Gastroesophageal sphincter (tissue), 4 donors: ENCODE results near the gene SLC2A13. TPM values are rescaled to one million over a fixed set of nuclear protein-coding genes. Genes with fewer than 3 reads are reported as not detected.
A peak's percentile ranks its signal among the peaks of the same experiment; 100 is the strongest.
"Not testable (repeated sequence)": the region's sequence is repeated elsewhere in the genome, so short reads cannot be mapped to it uniquely, and the experiment has no call there.

Experiments used
- ATAC-seq: fragments of 150-250 bp; one replicate; pipeline ENCODE4 v1.9.1; 2016; ENCODE audit warnings: mild to moderate bottlenecking, moderate library complexity
- H3K27ac ChIP-seq, 4 donors: fragments of 200-600 bp; sonication (generic) in 3 of 4; 1 replicate in 3 of 4; 2 replicates in 1 of 4; pipeline ENCODE4 v1.5.1; 2016 to 2019
- H3K27me3 ChIP-seq: fragments of 200-600 bp; sonication (generic); one replicate; pipeline ENCODE4 v1.5.1; 2019
- H3K36me3 ChIP-seq, 2 donors: fragments of 200-600 bp; sonication (generic); one replicate each; pipeline ENCODE4 v1.5.1; 2019; ENCODE audit warnings: control low read depth in 1 of 2
- H3K4me1 ChIP-seq, 3 donors: fragments of 200-600 bp; sonication (generic); 1 replicate in 2 of 3; 2 replicates in 1 of 3; pipeline ENCODE4 v1.5.1; 2016 to 2019; ENCODE audit warnings: control low read depth in 2 of 3
- H3K4me3 ChIP-seq, 2 donors: fragments of 200-600 bp; sonication (generic); one replicate each; pipeline ENCODE4 v1.5.1; 2019; ENCODE audit warnings: mild to moderate bottlenecking in 1 of 2, moderate library complexity in 1 of 2
- H3K9me3 ChIP-seq, 3 donors: fragments of 200-600 bp; sonication (generic); one replicate each; pipeline ENCODE4 v1.5.1; 2017 to 2019; ENCODE audit warnings: control low read depth in 2 of 3
- EP300 ChIP-seq: sonication (generic); formaldehyde crosslinking; IDR thresholded peaks from one replicate; pipeline ENCODE4 v1.6.1; 2017; ENCODE audit warnings: antibody characterized with exemption, mild to moderate bottlenecking
- POLR2A ChIP-seq, 2 donors: fragments of 450-650 bp; IDR thresholded peaks; one replicate each; pipeline ENCODE4 v1.6.1; 2017; ENCODE audit warnings: antibody characterized with exemption in 2 of 2, mild to moderate bottlenecking in 2 of 2, moderate library complexity in 1 of 2
- POLR2AphosphoS5 ChIP-seq: sonication (generic); formaldehyde crosslinking; IDR thresholded peaks from one replicate; pipeline ENCODE4 v1.6.1; 2017; ENCODE audit warnings: antibody characterized with exemption
- WGBS, 2 donors: methylation state at CpG; one replicate each; pipeline ENCODE4 v1.1.5; 2018; ENCODE audit warnings: low coverage in 1 of 2; 5-methylcytosine and 5-hydroxymethylcytosine counted together
- total RNA-seq, 4 donors: library from RNA; depleted of rRNA; stranded (reverse); fragments of >200 nt; gene quantifications; one replicate each; pipeline ENCODE4 v1.1.0, GENCODE V29; 2016
- TF ChIP-seq, protein P1 (sequence below), 4 experiments: fragments of 200-600 bp in 2 of 4; fragments of 450-650 bp in 2 of 4; sonication (generic) in 1 of 4; IDR thresholded peaks; one replicate each; pipeline ENCODE4 v1.5.1; 2017 to 2019; ENCODE audit warnings: antibody characterized with exemption in 4 of 4, mild to moderate bottlenecking in 2 of 4, moderate library complexity in 2 of 4

Gene SLC2A13
- total RNA-seq, 4 donors from 2014 or later = 20.4 to 38.3 (median 22.3) TPM

GRCh38 chr12:40056373-40056772 lies 49.5 kb downstream of the SLC2A13 start:
- peak overlapping the region in 3 of 4 donors; percentile 1 to 74 (median 29) for H3K27ac ChIP-seq
- TF ChIP-seq, protein P1, sequence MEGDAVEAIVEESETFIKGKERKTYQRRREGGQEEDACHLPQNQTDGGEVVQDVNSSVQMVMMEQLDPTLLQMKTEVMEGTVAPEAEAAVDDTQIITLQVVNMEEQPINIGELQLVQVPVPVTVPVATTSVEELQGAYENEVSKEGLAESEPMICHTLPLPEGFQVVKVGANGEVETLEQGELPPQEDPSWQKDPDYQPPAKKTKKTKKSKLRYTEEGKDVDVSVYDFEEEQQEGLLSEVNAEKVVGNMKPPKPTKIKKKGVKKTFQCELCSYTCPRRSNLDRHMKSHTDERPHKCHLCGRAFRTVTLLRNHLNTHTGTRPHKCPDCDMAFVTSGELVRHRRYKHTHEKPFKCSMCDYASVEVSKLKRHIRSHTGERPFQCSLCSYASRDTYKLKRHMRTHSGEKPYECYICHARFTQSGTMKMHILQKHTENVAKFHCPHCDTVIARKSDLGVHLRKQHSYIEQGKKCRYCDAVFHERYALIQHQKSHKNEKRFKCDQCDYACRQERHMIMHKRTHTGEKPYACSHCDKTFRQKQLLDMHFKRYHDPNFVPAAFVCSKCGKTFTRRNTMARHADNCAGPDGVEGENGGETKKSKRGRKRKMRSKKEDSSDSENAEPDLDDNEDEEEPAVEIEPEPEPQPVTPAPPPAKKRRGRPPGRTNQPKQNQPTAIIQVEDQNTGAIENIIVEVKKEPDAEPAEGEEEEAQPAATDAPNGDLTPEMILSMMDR (IDR thresholded peaks at IDR 0.05) = no peak
- TF ChIP-seq POLR2AphosphoS5 (no peak), POLR2A (IDR thresholded peaks at IDR 0.05) (no peak), EP300 (no peak)
- ATAC-seq = no peak
- H3K27me3 ChIP-seq = no peaks in the 10 kb centered on the region
- peaks cover under 1 to 74% (median 5%) of the 10 kb centered on the region in 3 donors for H3K4me1 ChIP-seq
- no peaks in the 10 kb centered on the region for H3K36me3 ChIP-seq
- no peak overlapping the region for H3K4me3 ChIP-seq
- no peaks in the 10 kb centered on the region for H3K9me3 ChIP-seq
- 67 to 78% methylated on average over 1 of the region's 1 CpG for WGBS, 2 donors

DNA sequence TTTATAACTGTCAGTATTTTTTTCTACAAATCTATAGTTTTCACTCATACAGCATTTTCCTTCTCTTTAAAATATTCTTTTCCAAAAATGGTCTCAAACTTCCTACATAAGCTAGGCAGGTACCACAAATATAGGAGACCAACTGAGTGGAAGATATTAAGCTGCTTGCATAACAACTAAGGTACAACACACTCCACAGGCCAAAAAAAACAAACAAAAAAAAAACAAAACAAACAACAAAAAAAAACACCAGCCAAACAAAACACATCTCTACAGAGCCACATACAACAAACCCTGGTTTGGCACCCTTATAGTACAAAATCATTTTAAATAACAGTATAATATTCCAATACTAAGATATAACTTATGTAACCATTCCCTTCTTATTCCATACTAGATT lies 50.1 kb downstream of the SLC2A13 start:
- TF ChIP-seq, protein P1 (IDR thresholded peaks at IDR 0.05) = no peak
- TF ChIP-seq POLR2A (IDR thresholded peaks at IDR 0.05) = no peak
- TF ChIP-seq POLR2AphosphoS5 = no peak
- TF ChIP-seq EP300 = no peak
- no peaks in the 10 kb centered on the region for H3K27me3 ChIP-seq
- H3K36me3 ChIP-seq = no peaks in the 10 kb centered on the region
- no peak for ATAC-seq
- H3K4me1 ChIP-seq = peaks cover 0 to 69% (median 5%) of the 10 kb centered on the region in 3 donors
- H3K27ac ChIP-seq = peak overlapping the region in 3 of 4 donors; percentile 29 to 74 (median 69)
- no peak overlapping the region for H3K4me3 ChIP-seq
- H3K9me3 ChIP-seq = no peaks in the 10 kb centered on the region

DNA sequence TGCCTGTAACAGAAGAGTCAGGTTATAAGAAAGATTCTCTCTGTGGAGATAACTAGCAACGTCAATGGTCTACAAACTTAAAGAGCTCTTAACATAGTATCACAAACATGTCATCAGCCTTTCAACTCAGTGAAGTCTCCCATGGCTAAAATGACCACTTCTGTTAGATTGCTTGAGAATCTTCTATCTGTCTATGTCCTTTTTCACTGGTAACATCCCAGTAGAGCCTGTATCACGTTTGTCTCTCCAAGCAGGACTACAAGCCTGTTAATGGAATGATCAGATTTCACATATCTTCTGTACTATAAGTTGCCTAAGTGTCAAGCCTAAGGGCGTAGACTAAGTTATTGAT lies 50.7 kb downstream of the SLC2A13 start:
- Histone ChIP-seq H3K36me3 (no peaks in the 10 kb centered on the region), H3K9me3 (no peaks in the 10 kb centered on the region), H3K27me3 (no peaks in the 10 kb centered on the region), H3K4me1 (peaks cover 0 to 64% (median 5%) of the 10 kb centered on the region in 3 donors), H3K27ac (peak overlapping the region; percentile 29 to 80 (median 72)), H3K4me3 (no peak overlapping the region)
- 11 to 38% methylated on average over 1 to 3 of the region's 3 CpGs for WGBS, 2 donors
- ATAC-seq = no peak
- TF ChIP-seq EP300 (no peak), POLR2A (IDR thresholded peaks at IDR 0.05) (no peak), POLR2AphosphoS5 (no peak)
- TF ChIP-seq, protein P1 (IDR thresholded peaks at IDR 0.05) = no peak

- Histone ChIP-seq H3K9me3 (no peaks in the 10 kb centered on the region), H3K36me3 (no peaks in the 10 kb centered on the region), H3K27ac (peak overlapping the region; percentile 29 to 80 (median 72)), H3K4me1 (peaks cover 0 to 62% (median 5%) of the 10 kb centered on the region in 3 donors), H3K27me3 (no peaks in the 10 kb centered on the region), H3K4me3 (peak overlapping the region; percentile 17 to 30)
- ATAC-seq = peak; percentile 90
- WGBS, 2 donors = 22 to 23% methylated on average over 6 of the region's 6 CpGs
- peak; percentile 65 for TF ChIP-seq POLR2AphosphoS5
- no peak for TF ChIP-seq EP300
Observed at GRCh38 chr12:40054555-40055227, 51.2 kb downstream of the SLC2A13 start.

- WGBS, 2 donors = 88 to 100% methylated on average over 1 of the region's 1 CpG
- no peak for TF ChIP-seq POLR2AphosphoS5
- TF ChIP-seq POLR2A (IDR thresholded peaks at IDR 0.05) = no peak
- no peak for TF ChIP-seq EP300
- TF ChIP-seq, protein P1 (IDR thresholded peaks at IDR 0.05) = no peak
Observed at GRCh38 chr12:40049268-40049667, 56.6 kb downstream of the SLC2A13 start.

DNA sequence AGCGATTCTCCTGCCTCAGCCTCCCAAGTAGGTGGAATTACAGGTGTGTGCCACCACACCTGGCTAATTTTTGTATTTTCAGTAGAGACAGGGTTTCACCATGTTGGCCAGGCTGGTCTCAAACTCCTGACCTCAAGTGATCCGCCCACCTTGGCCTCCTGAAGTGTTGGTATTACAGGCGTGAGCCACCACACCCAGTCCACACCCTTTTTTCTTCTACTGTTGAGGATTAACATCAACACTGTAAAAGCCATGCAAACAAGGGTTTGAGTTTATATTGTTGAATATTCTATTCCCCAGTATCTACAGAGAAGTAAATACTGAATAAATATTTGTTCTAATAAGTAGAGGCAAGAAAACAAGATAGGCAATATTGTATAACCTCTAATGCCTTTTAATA lies 58.9 kb downstream of the SLC2A13 start:
- WGBS, 2 donors = 88 to 95% methylated on average over 2 of the region's 3 CpGs
- ATAC-seq, H3K9me3 ChIP-seq, H3K27me3 ChIP-seq, H3K4me1 ChIP-seq, H3K27ac ChIP-seq, H3K36me3 ChIP-seq, H3K4me3 ChIP-seq: not testable (repeated sequence)

More at GRCh38 chr12:40049268-40049667, 56.6 kb downstream of the SLC2A13 start:
- peaks cover 0 to 11% (median 0%) of the 10 kb centered on the region in 3 donors for H3K4me1 ChIP-seq
- no peaks in the 10 kb centered on the region for H3K27me3 ChIP-seq
- no peak overlapping the region for H3K4me3 ChIP-seq
- no peaks in the 10 kb centered on the region for H3K36me3 ChIP-seq
- no peak for ATAC-seq
- H3K9me3 ChIP-seq = no peaks in the 10 kb centered on the region
- no peak overlapping the region for H3K27ac ChIP-seq
